ENCODE data around the gene ABCA1.

DNA sequence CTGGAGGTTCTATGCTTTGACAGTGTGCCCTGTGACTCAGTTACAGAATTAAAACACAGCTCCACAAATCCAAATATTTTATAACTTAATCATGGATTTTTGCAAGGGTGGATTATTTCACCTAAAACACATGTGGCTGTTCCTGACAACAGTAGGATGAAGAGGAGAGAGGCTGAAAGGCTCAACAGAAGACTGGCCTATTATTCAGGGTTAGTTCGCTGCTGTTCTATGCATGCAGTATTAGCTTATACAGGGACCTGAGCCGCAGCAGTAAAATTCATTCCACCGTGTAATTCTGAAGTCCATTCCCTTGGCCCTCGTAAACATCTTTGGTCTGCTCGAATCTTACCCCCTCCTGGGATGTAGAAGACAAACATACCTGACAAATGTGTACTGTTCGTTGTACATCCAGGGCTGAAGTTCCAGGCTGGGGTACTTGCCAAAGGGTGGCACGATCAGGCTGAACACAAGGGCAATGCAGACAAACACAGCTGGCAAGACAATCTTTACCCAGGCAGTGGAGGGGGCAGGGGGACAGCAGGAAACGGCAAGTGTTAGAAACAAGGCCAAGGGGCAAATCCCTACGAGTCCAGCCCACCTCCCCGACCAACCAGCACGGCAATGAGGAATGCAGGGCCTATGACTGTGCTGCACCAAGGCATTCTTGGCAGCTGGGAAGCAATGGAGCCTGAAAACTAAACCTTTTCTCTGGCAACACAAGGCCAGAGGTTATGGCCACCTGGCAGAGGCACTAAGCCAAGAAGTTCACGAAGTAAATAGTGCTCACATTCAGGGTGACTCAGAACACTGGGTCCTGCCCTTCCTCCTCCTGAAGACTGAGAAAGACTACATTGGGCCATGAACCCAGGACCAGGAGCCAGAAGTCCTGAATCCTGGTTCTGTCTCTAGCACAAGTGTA is 117.3 kb downstream of the ABCA1 start:
- TF ChIP-seq POLR2A (IDR thresholded peaks at IDR 0.05), result no peak
- TF ChIP-seq, protein P1, sequence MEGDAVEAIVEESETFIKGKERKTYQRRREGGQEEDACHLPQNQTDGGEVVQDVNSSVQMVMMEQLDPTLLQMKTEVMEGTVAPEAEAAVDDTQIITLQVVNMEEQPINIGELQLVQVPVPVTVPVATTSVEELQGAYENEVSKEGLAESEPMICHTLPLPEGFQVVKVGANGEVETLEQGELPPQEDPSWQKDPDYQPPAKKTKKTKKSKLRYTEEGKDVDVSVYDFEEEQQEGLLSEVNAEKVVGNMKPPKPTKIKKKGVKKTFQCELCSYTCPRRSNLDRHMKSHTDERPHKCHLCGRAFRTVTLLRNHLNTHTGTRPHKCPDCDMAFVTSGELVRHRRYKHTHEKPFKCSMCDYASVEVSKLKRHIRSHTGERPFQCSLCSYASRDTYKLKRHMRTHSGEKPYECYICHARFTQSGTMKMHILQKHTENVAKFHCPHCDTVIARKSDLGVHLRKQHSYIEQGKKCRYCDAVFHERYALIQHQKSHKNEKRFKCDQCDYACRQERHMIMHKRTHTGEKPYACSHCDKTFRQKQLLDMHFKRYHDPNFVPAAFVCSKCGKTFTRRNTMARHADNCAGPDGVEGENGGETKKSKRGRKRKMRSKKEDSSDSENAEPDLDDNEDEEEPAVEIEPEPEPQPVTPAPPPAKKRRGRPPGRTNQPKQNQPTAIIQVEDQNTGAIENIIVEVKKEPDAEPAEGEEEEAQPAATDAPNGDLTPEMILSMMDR (IDR thresholded peaks at IDR 0.05), result no peak

All from right lobe of liver (tissue), 4 donors.